ENCODE data around the gene LTA.

Gene LTA

DNA sequence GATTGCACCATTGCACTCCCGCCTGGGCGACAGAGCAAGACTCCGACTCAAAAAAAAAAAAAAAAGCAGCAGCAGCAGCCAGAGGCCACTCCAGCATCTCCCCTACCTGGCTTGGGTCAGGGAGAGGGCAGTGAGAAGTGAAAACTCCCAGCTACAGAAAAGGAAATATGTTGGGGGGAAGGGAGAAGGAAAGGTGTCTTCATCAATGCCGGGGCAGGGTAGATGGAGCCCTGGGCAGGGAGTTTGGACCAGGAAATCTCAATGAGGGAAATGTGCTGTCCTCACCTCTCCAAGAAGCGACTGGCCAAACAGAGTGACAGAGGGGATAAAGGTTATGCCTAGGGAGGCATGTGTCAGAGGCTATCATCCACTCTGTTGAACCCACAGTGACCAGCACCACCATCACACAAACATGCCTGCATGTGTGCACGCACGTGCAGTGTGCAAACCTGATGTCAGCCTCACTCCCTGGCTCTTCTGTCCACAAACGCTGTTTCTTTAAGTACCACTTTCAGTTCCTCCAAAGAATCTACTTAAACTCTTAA lies 42.1 kb downstream of the LTA start:
- Histone ChIP-seq H3K27me3 (ENCODE audit: control insufficient read depth in 5 of 5, insufficient read depth in 4 of 5, low read length in 5 of 5) (no peaks in the 10 kb centered on the region), H3K9ac (ENCODE audit: low read length in 5 of 5) (no peak overlapping the region), H3K36me3 (ENCODE audit: control insufficient read depth in 5 of 5, insufficient read depth in 5 of 5, low read length in 5 of 5) (no peaks in the 10 kb centered on the region), H3K27ac (ENCODE audit: low read depth, low read length) (no peak overlapping the region), H3K4me1 (ENCODE audit: control insufficient read depth in 5 of 5, insufficient read depth in 5 of 5, low read length in 5 of 5) (peaks cover 0 to 14% (median 0%) of the 10 kb centered on the region in 5 donors), H3K4me3 (ENCODE audit: low read depth in 1 of 5, low read length in 5 of 5) (no peak overlapping the region), H3K9me3 (ENCODE audit: control insufficient read depth in 5 of 5, low read length in 5 of 5) (no peaks in the 10 kb centered on the region)

- Histone ChIP-seq H3K27ac (ENCODE audit: low read depth, low read length) (no peak within 1 kb of the TSS), H3K27me3 (ENCODE audit: control insufficient read depth in 5 of 5, insufficient read depth in 4 of 5, low read length in 5 of 5) (no peaks in the 10 kb centered on the region), H3K9ac (ENCODE audit: low read length in 5 of 5) (peak within 1 kb of the TSS in 3 of 5 donors; percentile 26 to 47 (median 37)), H3K4me3 (ENCODE audit: low read depth in 1 of 5, low read length in 5 of 5) (peak within 1 kb of the TSS; percentile 17 to 47 (median 44)), H3K36me3 (ENCODE audit: control insufficient read depth in 5 of 5, insufficient read depth in 5 of 5, low read length in 5 of 5) (no peaks in the 10 kb centered on the region), H3K4me1 (ENCODE audit: control insufficient read depth in 5 of 5, insufficient read depth in 5 of 5, low read length in 5 of 5) (peaks cover 0 to 18% (median 3%) of the 10 kb centered on the region in 5 donors), H3K9me3 (ENCODE audit: control insufficient read depth in 5 of 5, low read length in 5 of 5) (no peaks in the 10 kb centered on the region)
Measured at GRCh38 chr6:31614684-31615578, 42.8 kb downstream of the LTA start, which contains the start of gene AIF1. Gene AIF1, plus strand, starts transcription at chr6:31615234. Its CDS starts 96 bp downstream, at chr6:31615330.

GRCh38 chr6:31615748-31616147 lies 43.7 kb downstream of the LTA start:
- Histone ChIP-seq H3K4me1 (ENCODE audit: control insufficient read depth in 5 of 5, insufficient read depth in 5 of 5, low read length in 5 of 5) (peaks cover 0 to 18% (median 3%) of the 10 kb centered on the region in 5 donors), H3K9me3 (ENCODE audit: control insufficient read depth in 5 of 5, low read length in 5 of 5) (no peaks in the 10 kb centered on the region), H3K27ac (ENCODE audit: low read depth, low read length) (no peak overlapping the region), H3K4me3 (ENCODE audit: low read depth in 1 of 5, low read length in 5 of 5) (peak overlapping the region; percentile 17 to 47 (median 44)), H3K27me3 (ENCODE audit: control insufficient read depth in 5 of 5, insufficient read depth in 4 of 5, low read length in 5 of 5) (no peaks in the 10 kb centered on the region), H3K36me3 (ENCODE audit: control insufficient read depth in 5 of 5, insufficient read depth in 5 of 5, low read length in 5 of 5) (no peaks in the 10 kb centered on the region), H3K9ac (ENCODE audit: low read length in 5 of 5) (peak overlapping the region in 3 of 5 donors; percentile 26 to 47 (median 37))

DNA sequence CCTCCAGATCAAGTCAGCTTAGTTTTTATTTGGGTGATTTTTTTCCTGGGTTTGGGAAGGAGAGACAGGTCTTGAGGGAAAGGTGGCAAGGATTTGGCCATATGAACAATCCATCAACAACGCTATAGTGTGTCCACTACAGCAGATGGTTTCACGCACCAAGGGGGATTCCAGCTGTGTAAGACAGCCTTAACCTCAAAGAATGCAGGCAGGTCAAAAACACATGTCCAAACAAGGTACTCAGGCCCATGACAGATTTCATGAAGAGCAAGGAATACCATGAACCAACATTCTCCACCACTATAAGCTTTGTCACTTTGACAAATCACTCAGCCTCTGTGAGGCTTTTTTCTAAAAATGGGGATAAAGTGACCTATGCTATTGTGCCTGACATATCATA lies 44.9 kb downstream of the LTA start:
- Histone ChIP-seq H3K4me1 (ENCODE audit: control insufficient read depth in 5 of 5, insufficient read depth in 5 of 5, low read length in 5 of 5) (peaks cover 0 to 30% (median 14%) of the 10 kb centered on the region in 5 donors), H3K9ac (ENCODE audit: low read length in 5 of 5) (no peak overlapping the region), H3K4me3 (ENCODE audit: low read depth in 1 of 5, low read length in 5 of 5) (no peak overlapping the region), H3K9me3 (ENCODE audit: control insufficient read depth in 5 of 5, low read length in 5 of 5) (no peaks in the 10 kb centered on the region), H3K27me3 (ENCODE audit: control insufficient read depth in 5 of 5, insufficient read depth in 4 of 5, low read length in 5 of 5) (no peaks in the 10 kb centered on the region), H3K36me3 (ENCODE audit: control insufficient read depth in 5 of 5, insufficient read depth in 5 of 5, low read length in 5 of 5) (no peaks in the 10 kb centered on the region), H3K27ac (ENCODE audit: low read depth, low read length) (no peak overlapping the region)

GRCh38 chr6:31619805-31620585 lies 47.9 kb downstream of the LTA start:
- Histone ChIP-seq H3K27ac (ENCODE audit: low read depth, low read length) (peak overlapping the region; percentile 95), H3K27me3 (ENCODE audit: control insufficient read depth in 5 of 5, insufficient read depth in 4 of 5, low read length in 5 of 5) (no peaks in the 10 kb centered on the region), H3K36me3 (ENCODE audit: control insufficient read depth in 5 of 5, insufficient read depth in 5 of 5, low read length in 5 of 5) (peaks cover 0 to 18% (median 15%) of the 10 kb centered on the region in 5 donors), H3K9me3 (ENCODE audit: control insufficient read depth in 5 of 5, low read length in 5 of 5) (no peaks in the 10 kb centered on the region), H3K4me3 (ENCODE audit: low read depth in 1 of 5, low read length in 5 of 5) (peak overlapping the region; percentile 56 to 93 (median 86)), H3K4me1 (ENCODE audit: control insufficient read depth in 5 of 5, insufficient read depth in 5 of 5, low read length in 5 of 5) (peaks cover 0 to 38% (median 27%) of the 10 kb centered on the region in 5 donors), H3K9ac (ENCODE audit: low read length in 5 of 5) (peak overlapping the region; percentile 16 to 88 (median 80))

GRCh38 chr6:31620586-31621319 lies 48.7 kb downstream of the LTA start, which contains the start of gene PRRC2A:
Gene PRRC2A, plus strand, starts transcription at chr6:31620715. Its CDS starts 2,075 bp downstream, at chr6:31622790.
- H3K27ac ChIP-seq (ENCODE audit: low read depth, low read length), result peak within 1 kb of the TSS; percentile 95
- no peaks in the 10 kb centered on the region for H3K27me3 ChIP-seq (ENCODE audit: control insufficient read depth in 5 of 5, insufficient read depth in 4 of 5, low read length in 5 of 5)
- peaks cover 0 to 25% (median 23%) of the 10 kb centered on the region in 5 donors for H3K36me3 ChIP-seq (ENCODE audit: control insufficient read depth in 5 of 5, insufficient read depth in 5 of 5, low read length in 5 of 5)
- peak within 1 kb of the TSS; percentile 32 to 99 (median 95) for H3K9ac ChIP-seq (ENCODE audit: low read length in 5 of 5)
- H3K4me3 ChIP-seq (ENCODE audit: low read depth in 1 of 5, low read length in 5 of 5), result peak within 1 kb of the TSS; percentile 85 to 93 (median 86)
- H3K4me1 ChIP-seq (ENCODE audit: control insufficient read depth in 5 of 5, insufficient read depth in 5 of 5, low read length in 5 of 5), result peaks cover 0 to 37% (median 27%) of the 10 kb centered on the region in 5 donors
- H3K9me3 ChIP-seq (ENCODE audit: control insufficient read depth in 5 of 5, low read length in 5 of 5), result no peaks in the 10 kb centered on the region

- H3K27me3 ChIP-seq (ENCODE audit: control insufficient read depth in 5 of 5, insufficient read depth in 4 of 5, low read length in 5 of 5), result no peaks in the 10 kb centered on the region
- H3K36me3 ChIP-seq (ENCODE audit: control insufficient read depth in 5 of 5, insufficient read depth in 5 of 5, low read length in 5 of 5), result peaks cover 0 to 32% (median 30%) of the 10 kb centered on the region in 5 donors
- H3K4me3 ChIP-seq (ENCODE audit: low read depth in 1 of 5, low read length in 5 of 5), result peak overlapping the region; percentile 85 to 93 (median 86)
- H3K4me1 ChIP-seq (ENCODE audit: control insufficient read depth in 5 of 5, insufficient read depth in 5 of 5, low read length in 5 of 5), result peaks cover 0 to 36% (median 27%) of the 10 kb centered on the region in 5 donors
- peak overlapping the region; percentile 95 for H3K27ac ChIP-seq (ENCODE audit: low read depth, low read length)
- peak overlapping the region; percentile 32 to 99 (median 95) for H3K9ac ChIP-seq (ENCODE audit: low read length in 5 of 5)
- no peaks in the 10 kb centered on the region for H3K9me3 ChIP-seq (ENCODE audit: control insufficient read depth in 5 of 5, low read length in 5 of 5)
Measured at GRCh38 chr6:31621320-31621939, 49.3 kb downstream of the LTA start.

DNA sequence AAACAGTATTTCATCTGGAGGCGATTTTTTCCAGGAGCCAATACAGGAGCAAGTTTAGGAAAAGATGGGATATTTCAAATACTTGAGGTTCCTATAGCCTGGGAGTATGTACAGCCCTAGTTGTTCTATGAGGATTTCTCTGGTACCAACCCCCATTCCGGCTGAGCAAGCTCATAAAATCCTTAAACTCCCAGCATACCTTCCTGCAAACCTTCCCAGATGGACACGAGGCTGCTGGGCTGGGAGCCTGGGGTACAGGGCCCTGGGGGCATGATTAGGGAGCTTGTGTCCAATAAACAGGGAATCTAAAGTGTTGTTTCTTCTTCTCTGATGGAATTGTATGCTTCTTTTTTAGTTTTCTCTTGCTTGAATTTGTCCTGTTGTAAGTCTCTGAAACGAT lies 49.9 kb downstream of the LTA start:
- Histone ChIP-seq H3K4me3 (ENCODE audit: low read depth in 1 of 5, low read length in 5 of 5) (peak overlapping the region; percentile 85 to 93 (median 86)), H3K9ac (ENCODE audit: low read length in 5 of 5) (peak overlapping the region in 4 of 5 donors; percentile 94 to 99 (median 96)), H3K27ac (ENCODE audit: low read depth, low read length) (peak overlapping the region; percentile 95), H3K27me3 (ENCODE audit: control insufficient read depth in 5 of 5, insufficient read depth in 4 of 5, low read length in 5 of 5) (no peaks in the 10 kb centered on the region), H3K9me3 (ENCODE audit: control insufficient read depth in 5 of 5, low read length in 5 of 5) (no peaks in the 10 kb centered on the region), H3K36me3 (ENCODE audit: control insufficient read depth in 5 of 5, insufficient read depth in 5 of 5, low read length in 5 of 5) (peaks cover 0 to 38% (median 35%) of the 10 kb centered on the region in 5 donors), H3K4me1 (ENCODE audit: control insufficient read depth in 5 of 5, insufficient read depth in 5 of 5, low read length in 5 of 5) (peaks cover 0 to 36% (median 25%) of the 10 kb centered on the region in 5 donors)

DNA sequence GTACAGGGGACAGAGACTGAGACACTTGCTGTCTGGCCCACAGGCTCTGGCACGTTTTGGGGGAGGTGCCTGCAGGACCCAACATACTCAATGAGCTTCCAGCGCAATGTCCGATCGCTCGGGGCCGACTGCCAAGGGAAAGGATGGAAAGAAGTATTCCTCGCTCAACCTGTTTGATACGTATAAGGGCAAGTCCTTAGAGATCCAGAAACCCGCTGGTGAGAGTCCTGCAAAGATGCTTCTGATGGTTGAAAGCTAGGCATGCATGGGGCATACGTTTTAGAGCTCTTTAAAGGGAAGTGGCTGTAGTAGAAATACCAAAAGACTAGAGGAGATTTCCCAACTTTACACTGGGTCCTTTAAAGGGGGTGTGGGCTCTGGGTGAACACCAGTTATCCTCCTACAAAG lies 50.6 kb downstream of the LTA start:
- H3K27me3 ChIP-seq (ENCODE audit: control insufficient read depth in 5 of 5, insufficient read depth in 4 of 5, low read length in 5 of 5), result no peaks in the 10 kb centered on the region
- no peaks in the 10 kb centered on the region for H3K9me3 ChIP-seq (ENCODE audit: control insufficient read depth in 5 of 5, low read length in 5 of 5)
- peaks cover 0 to 36% (median 23%) of the 10 kb centered on the region in 5 donors for H3K4me1 ChIP-seq (ENCODE audit: control insufficient read depth in 5 of 5, insufficient read depth in 5 of 5, low read length in 5 of 5)
- H3K27ac ChIP-seq (ENCODE audit: low read depth, low read length), result no peak overlapping the region
- peaks cover 3 to 45% (median 42%) of the 10 kb centered on the region in 5 donors for H3K36me3 ChIP-seq (ENCODE audit: control insufficient read depth in 5 of 5, insufficient read depth in 5 of 5, low read length in 5 of 5)
- no peak overlapping the region for H3K9ac ChIP-seq (ENCODE audit: low read length in 5 of 5)
- no peak overlapping the region for H3K4me3 ChIP-seq (ENCODE audit: low read depth in 1 of 5, low read length in 5 of 5)
